Activated T-helper 1 cell treated with anti-CD3 and anti-CD28 coated beads, Interleukin-12 subunit alpha, Interleukin-12 subunit beta, Interleukin-2, Interleukin-4 antibody, amounts not matched to agents 30 ng/mL and 10 ng/mL and 1 ng/mL, durations not matched to agents 14 hours and 24 hours and 36 hours (primary cell): Measurements from ENCODE around the gene ATP8B4. TPM values are rescaled to one million over a fixed set of nuclear protein-coding genes. Genes with fewer than 3 reads are reported as not detected.
"Not testable (repeated sequence)": the region's sequence is repeated elsewhere in the genome, so short reads cannot be mapped to it uniquely, and the experiment has no call there.

Experiments
- DNase-seq: peaks from one replicate; pipeline ENCODE4 v3.0.0; 2021; ENCODE audit warnings: low spot score
- H3K27ac Mint-ChIP-seq: one replicate; pipeline ENCODE4 v1.8.0; 2021; ENCODE audit warnings: mild to moderate bottlenecking, mixed read lengths
- H3K27me3 Mint-ChIP-seq: one replicate; pipeline ENCODE4 v1.8.0; 2022; ENCODE audit warnings: mild to moderate bottlenecking, moderate library complexity, mixed read lengths; ENCODE audit not compliant: insufficient read depth
- H3K36me3 Mint-ChIP-seq: one replicate; pipeline ENCODE4 v1.8.0; 2021; ENCODE audit warnings: low read depth, mixed read lengths
- H3K4me1 Mint-ChIP-seq: one replicate; pipeline ENCODE4 v1.8.0; 2021; ENCODE audit warnings: low read depth, mixed read lengths
- H3K4me3 Mint-ChIP-seq: one replicate; pipeline ENCODE4 v1.8.0; 2021; ENCODE audit warnings: mild to moderate bottlenecking, moderate library complexity, mixed read lengths
- H3K9me3 Mint-ChIP-seq: one replicate; pipeline ENCODE4 v1.8.0; 2021; ENCODE audit warnings: mixed read lengths
- intact Hi-C: fragments of 100-400 bp; cut with micrococcal nuclease; formaldehyde crosslinking; loops from one replicate; pipeline ENCODE4 v1.15.1; 2024
- total RNA-seq: library from RNA; stranded (reverse); gene quantifications from 2 replicates; pipeline ENCODE4 v1.2.3, GENCODE V29; 2022

The ATP8B4 gene
- total RNA-seq, 1 donor from 2014 or later = 49.7 TPM

- peak; percentile 73 for DNase-seq
- Mint-ChIP-seq H3K36me3 (peaks cover 23% of the 10 kb centered on the region), H3K4me3 (peak overlapping the region; percentile 24), H3K27ac (peak overlapping the region; percentile 89), H3K27me3 (no peaks in the 10 kb centered on the region), H3K4me1 (peaks cover 60% of the 10 kb centered on the region), H3K9me3 (peaks cover 17% of the 10 kb centered on the region)
- intact Hi-C loops = loop anchor here (1.0 to 5.0 kb wide), 15 partner anchors 28 to 1258 kb away; partner anchors contain the start of genes AP4E1, COPS2 and FAM227B
Observed at GRCh38 chr15:50135031-50135551, 16.1 kb upstream of the ATP8B4 start.

- H3K9me3 Mint-ChIP-seq = peaks cover 17% of the 10 kb centered on the region
- intact Hi-C loops = loop anchor here (1.0 to 5.0 kb wide), 17 partner anchors 10 to 1258 kb away; partner anchors contain the start of genes AP4E1, ATP8B4, COPS2 and FAM227B
- peak overlapping the region; percentile 89 for H3K27ac Mint-ChIP-seq
- peak overlapping the region; percentile 20 for H3K4me3 Mint-ChIP-seq
- H3K27me3 Mint-ChIP-seq = no peaks in the 10 kb centered on the region
- DNase-seq = no peak
- peaks cover 56% of the 10 kb centered on the region for H3K4me1 Mint-ChIP-seq
- H3K36me3 Mint-ChIP-seq = peaks cover 20% of the 10 kb centered on the region
Observed at GRCh38 chr15:50134524-50135024, 15.5 kb upstream of the ATP8B4 start.

- intact Hi-C loops, H3K27me3 Mint-ChIP-seq, DNase-seq: not testable (repeated sequence)
- H3K27ac Mint-ChIP-seq = peak overlapping the region; percentile 84
- peaks cover 50% of the 10 kb centered on the region for H3K4me1 Mint-ChIP-seq
- H3K36me3 Mint-ChIP-seq = peaks cover 28% of the 10 kb centered on the region
- H3K4me3 Mint-ChIP-seq = peak overlapping the region; percentile 46
- peaks cover 25% of the 10 kb centered on the region for H3K9me3 Mint-ChIP-seq
Observed at GRCh38 chr15:50132251-50132984, 13.4 kb upstream of the ATP8B4 start.

- H3K36me3 Mint-ChIP-seq = peaks cover 29% of the 10 kb centered on the region
- intact Hi-C loops = no loop called here
- peaks cover 50% of the 10 kb centered on the region for H3K4me1 Mint-ChIP-seq
- no peak overlapping the region for H3K27ac Mint-ChIP-seq
- no peaks in the 10 kb centered on the region for H3K27me3 Mint-ChIP-seq
- peaks cover 25% of the 10 kb centered on the region for H3K9me3 Mint-ChIP-seq
- H3K4me3 Mint-ChIP-seq = no peak overlapping the region
- no peak for DNase-seq
Observed at GRCh38 chr15:50131617-50132016, 12.6 kb upstream of the ATP8B4 start.

DNA sequence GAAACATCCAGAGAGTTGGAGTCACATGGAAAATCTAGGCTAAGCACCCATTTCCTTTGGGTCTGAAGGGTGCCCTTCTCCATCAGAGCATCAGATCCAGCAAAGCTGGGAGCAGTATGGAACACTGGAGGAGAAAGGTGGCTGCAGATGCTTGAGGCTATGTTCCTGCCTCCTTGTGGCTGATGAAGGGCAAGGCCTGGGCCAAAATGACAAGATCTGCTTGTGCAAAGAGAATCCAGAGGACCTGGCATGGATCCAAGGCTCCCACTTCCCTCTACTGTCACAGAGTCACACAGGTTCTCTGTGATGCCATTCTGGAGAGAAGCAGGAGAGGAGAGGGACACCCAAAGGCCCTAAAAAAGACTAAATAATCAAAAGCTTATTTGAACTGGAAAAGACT lies 9.2 kb upstream of the ATP8B4 start:
- intact Hi-C loops = no loop called here
- no peak for DNase-seq
- H3K9me3 Mint-ChIP-seq = peaks cover 39% of the 10 kb centered on the region
- H3K4me3 Mint-ChIP-seq = no peak overlapping the region
- peaks cover 37% of the 10 kb centered on the region for H3K36me3 Mint-ChIP-seq
- H3K4me1 Mint-ChIP-seq = peaks cover 48% of the 10 kb centered on the region
- H3K27me3 Mint-ChIP-seq = no peaks in the 10 kb centered on the region
- H3K27ac Mint-ChIP-seq = peak overlapping the region; percentile 27

DNA sequence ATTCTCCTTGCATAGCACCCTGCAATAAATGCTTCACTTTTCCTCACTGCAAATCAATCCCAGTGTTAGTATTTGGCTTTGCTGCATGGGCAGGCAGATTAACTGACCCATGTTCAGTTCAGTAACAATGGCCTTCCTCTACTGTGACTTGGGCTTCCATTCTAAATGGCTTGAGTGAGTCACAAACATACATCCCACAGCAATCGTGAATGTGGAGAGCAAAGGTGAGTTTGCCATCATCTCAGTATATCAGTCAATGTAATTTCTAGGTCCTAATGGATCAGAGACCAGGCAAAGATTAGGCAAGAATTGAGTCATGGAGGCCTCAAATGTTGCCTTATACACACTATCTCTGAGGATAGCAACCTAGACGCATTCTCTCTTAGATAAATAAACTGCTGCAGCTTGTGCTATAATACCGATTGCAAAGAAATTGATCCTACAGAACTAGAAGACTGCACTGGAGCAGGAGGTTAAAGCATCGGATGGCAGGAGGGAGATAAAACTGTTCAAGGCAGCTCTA lies 8.3 kb upstream of the ATP8B4 start:
- no peak overlapping the region for H3K4me3 Mint-ChIP-seq
- H3K27me3 Mint-ChIP-seq = no peaks in the 10 kb centered on the region
- peaks cover 35% of the 10 kb centered on the region for H3K9me3 Mint-ChIP-seq
- H3K27ac Mint-ChIP-seq = no peak overlapping the region
- intact Hi-C loops = no loop called here
- peaks cover 33% of the 10 kb centered on the region for H3K36me3 Mint-ChIP-seq
- peaks cover 44% of the 10 kb centered on the region for H3K4me1 Mint-ChIP-seq
- DNase-seq = no peak

DNA sequence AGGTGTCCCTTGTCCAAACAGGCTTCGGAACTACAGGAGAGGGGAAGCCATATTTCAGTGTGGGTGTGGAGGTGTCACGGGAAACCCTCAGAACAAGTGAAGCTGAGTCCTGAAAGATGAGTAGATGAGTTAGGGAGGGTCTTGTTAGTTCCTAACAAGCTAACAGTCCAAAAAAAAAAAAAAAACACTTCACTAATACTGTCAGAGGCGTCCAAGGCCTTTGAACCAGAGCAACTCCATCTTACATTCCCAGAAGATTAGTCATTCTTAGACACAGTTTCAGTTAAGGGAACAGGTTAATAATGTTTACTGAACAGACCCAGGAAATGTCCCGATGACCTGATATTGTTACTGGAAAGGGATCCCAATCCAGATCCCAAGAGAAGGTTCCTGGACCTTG lies 7.0 kb upstream of the ATP8B4 start:
- H3K27ac Mint-ChIP-seq = no peak overlapping the region
- H3K9me3 Mint-ChIP-seq = peaks cover 31% of the 10 kb centered on the region
- no peaks in the 10 kb centered on the region for H3K27me3 Mint-ChIP-seq
- intact Hi-C loops = no loop called here
- H3K36me3 Mint-ChIP-seq = peaks cover 38% of the 10 kb centered on the region
- H3K4me3 Mint-ChIP-seq = no peak overlapping the region
- DNase-seq = no peak
- H3K4me1 Mint-ChIP-seq = peaks cover 48% of the 10 kb centered on the region

DNA sequence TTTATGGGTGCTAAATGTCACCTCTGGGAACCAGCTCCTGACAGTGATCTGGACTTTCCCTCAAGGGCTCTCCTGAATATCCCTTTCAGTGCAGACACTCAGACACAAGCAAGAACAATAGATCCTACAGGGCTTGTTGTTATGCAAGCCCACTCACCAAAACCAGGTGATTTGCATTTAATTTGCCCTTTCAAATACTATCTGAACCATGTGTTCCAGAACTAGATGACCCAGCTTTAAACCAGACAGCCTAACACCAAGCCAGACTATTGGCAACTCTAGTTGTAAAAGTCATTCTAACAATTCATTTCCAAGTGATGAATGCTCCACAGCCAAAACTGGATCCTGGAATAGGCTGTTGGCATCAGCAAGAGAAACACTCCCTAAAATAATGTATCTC lies 5.6 kb upstream of the ATP8B4 start:
- Mint-ChIP-seq H3K27ac (no peak overlapping the region), H3K9me3 (peaks cover 26% of the 10 kb centered on the region), H3K36me3 (peaks cover 37% of the 10 kb centered on the region), H3K4me3 (no peak overlapping the region), H3K27me3 (no peaks in the 10 kb centered on the region), H3K4me1 (peaks cover 52% of the 10 kb centered on the region)
- DNase-seq = no peak
- intact Hi-C loops = loop anchor here (1.0 kb wide), 1 partner anchor 10 kb away; no protein-coding TSS in a partner anchor

DNA sequence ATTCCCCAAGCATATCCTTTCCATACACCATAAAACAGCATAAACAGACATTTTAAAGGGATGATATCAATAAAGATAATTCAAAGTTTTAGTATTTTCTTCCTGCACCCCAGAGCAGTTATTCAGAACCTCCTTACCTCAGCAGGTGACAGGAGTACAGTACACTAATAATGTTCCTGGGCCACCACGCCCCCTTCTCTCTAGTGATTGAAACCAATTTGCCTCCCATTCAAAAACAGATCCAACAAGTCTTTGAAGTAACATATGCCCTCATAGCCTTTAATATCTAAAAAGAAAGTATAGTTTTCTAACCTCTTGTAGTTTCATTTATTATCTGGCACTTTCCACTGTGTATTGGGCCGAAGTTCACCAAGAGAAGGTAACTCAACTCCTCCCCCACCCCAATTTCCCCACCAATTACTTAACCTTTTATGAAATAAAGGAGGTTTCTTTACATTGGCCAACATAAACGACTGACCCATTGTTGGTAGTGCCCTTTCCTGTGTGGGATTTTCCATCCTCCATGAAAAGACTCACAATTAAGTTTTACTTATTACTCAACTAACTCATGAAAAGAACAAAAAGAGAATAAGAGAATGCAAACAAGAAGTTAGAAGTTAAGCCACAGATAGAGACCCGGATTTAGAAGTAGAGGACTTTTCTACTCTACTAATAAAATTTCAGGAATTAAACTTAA lies 5.0 kb upstream of the ATP8B4 start:
- Mint-ChIP-seq H3K27me3 (no peaks in the 10 kb centered on the region), H3K27ac (peak overlapping the region; percentile 5), H3K4me3 (no peak overlapping the region), H3K36me3 (peaks cover 37% of the 10 kb centered on the region), H3K9me3 (peaks cover 22% of the 10 kb centered on the region), H3K4me1 (peaks cover 58% of the 10 kb centered on the region)
- intact Hi-C loops = loop anchor here (1.0 kb wide), 1 partner anchor 10 kb away; no protein-coding TSS in a partner anchor
- no peak for DNase-seq

DNA sequence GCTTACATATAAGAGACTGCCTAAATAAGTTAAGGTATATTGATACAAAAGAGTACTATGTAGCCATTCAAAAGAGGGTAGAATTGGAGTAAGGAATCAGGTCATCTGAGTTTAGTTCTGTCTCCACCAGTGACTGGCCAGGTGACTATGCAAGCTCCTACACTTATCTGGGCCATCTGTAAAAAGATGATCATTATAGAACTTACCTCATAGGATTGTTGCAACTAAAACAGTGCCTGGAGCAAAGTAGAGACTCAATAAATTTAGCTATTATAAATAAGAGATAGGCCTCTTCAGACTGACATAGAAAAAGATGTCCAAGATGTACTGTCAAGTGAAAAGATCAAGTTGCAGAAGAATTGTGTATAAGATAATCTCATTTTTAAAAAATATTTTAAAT lies 1.7 kb upstream of the ATP8B4 start:
- intact Hi-C loops = no loop called here
- H3K36me3 Mint-ChIP-seq = peaks cover 37% of the 10 kb centered on the region
- peaks cover 59% of the 10 kb centered on the region for H3K4me1 Mint-ChIP-seq
- H3K9me3 Mint-ChIP-seq = peaks cover 18% of the 10 kb centered on the region
- no peak overlapping the region for H3K27ac Mint-ChIP-seq
- no peaks in the 10 kb centered on the region for H3K27me3 Mint-ChIP-seq
- no peak for DNase-seq
- no peak overlapping the region for H3K4me3 Mint-ChIP-seq

GRCh38 chr15:50117431-50118027 lies 1.5 kb downstream of the ATP8B4 start:
- Mint-ChIP-seq H3K9me3 (peaks cover 6% of the 10 kb centered on the region), H3K4me1 (peaks cover 69% of the 10 kb centered on the region), H3K27ac (peak overlapping the region; percentile 91), H3K27me3 (no peaks in the 10 kb centered on the region), H3K36me3 (peaks cover 50% of the 10 kb centered on the region), H3K4me3 (peak overlapping the region; percentile 97)
- DNase-seq = no peak
- intact Hi-C loops = no loop called here

GRCh38 chr15:50116477-50116876 lies 2.6 kb downstream of the ATP8B4 start:
- Mint-ChIP-seq H3K36me3 (peaks cover 51% of the 10 kb centered on the region), H3K4me1 (peaks cover 73% of the 10 kb centered on the region), H3K27ac (peak overlapping the region; percentile 79), H3K9me3 (peaks cover 6% of the 10 kb centered on the region), H3K27me3 (no peaks in the 10 kb centered on the region), H3K4me3 (peak overlapping the region; percentile 81)
- DNase-seq = no peak
- intact Hi-C loops = no loop called here
